WTC11 (cell line): ENCODE measurements around the gene PTPRN2.

Source experiments
- CTCF ChIP-seq: fragments of 200-600 bp; IDR thresholded peaks from 2 replicates; pipeline ENCODE4 v1.8.0; 2022; ENCODE audit warnings: antibody characterized with exemption
- ESRRA ChIP-seq: sonication (generic); formaldehyde crosslinking; IDR thresholded peaks from 2 replicates; pipeline ENCODE4 v1.8.1; 2022; ENCODE audit warnings: mild to moderate bottlenecking, missing genetic modification reagents, borderline replicate concordance
- JUN ChIP-seq: sonication (generic); formaldehyde crosslinking; IDR thresholded peaks from 2 replicates; pipeline ENCODE4 v1.8.0; 2023; ENCODE audit warnings: mild to moderate bottlenecking, missing genetic modification reagents
- NR3C1 ChIP-seq: sonication (generic); formaldehyde crosslinking; conservative IDR thresholded peaks from 2 replicates; pipeline ENCODE4 v1.8.1; 2023; ENCODE audit warnings: low read depth, mild to moderate bottlenecking, missing genetic modification reagents
- OVOL2 ChIP-seq: fragments of 250-450 bp; sonication (Bioruptor Pico); IDR thresholded peaks from 2 replicates; pipeline ENCODE4 v1.9.0; 2021; ENCODE audit warnings: mild to moderate bottlenecking, borderline replicate concordance

DNA sequence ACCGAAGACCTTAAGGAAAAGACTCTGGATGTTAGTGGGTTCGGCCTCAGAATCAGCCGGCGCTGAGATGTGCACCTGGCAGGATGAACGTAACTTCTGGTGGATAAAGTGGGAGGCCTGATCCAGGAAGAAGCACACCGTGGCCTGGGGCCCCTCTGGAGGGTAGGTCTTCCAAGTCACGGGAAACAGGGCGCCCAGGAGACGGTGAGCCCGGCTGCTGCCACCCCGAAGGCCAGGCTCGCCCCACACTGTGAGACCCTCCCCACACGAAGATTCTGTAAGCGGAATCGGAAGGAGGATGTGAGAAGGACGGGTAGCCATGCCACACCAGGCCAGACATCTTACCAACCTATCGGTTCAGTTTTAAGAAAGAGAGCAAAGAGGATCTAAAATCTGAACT lies 971.8 kb downstream of the PTPRN2 start:
- TF ChIP-seq OVOL2 (CRISPR knock-in tag), result no peak
- TF ChIP-seq JUN (CRISPR knock-in tag), result no peak
- no peak for TF ChIP-seq ESRRA (CRISPR knock-in tag)
- TF ChIP-seq NR3C1 (CRISPR knock-in tag), result no peak
- TF ChIP-seq CTCF, result no peak
